ENCODE results near the gene KRT39.

DNA sequence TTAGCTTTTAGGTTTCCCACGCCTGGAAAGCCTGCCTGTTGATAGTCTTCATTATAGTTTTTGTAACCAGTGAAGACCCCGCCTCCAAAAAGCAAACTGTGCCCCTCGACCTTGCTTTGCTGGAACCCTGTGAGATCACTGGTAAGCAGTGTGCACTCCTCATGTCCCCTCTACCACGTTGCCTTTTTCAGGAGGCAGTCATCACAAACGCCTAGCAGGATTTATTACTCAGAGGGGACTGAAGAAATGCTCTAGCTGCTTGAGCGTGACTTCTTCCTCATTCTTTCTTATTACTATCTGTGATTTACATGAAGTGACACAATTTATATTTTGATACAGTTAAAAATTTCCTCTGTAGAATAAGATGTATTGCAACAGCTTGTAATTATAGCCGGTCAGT, 48.7 kb upstream of the KRT39 start:
- no peak for TF ChIP-seq POLR2A (IDR thresholded peaks at IDR 0.05)
- TF ChIP-seq, protein P1, sequence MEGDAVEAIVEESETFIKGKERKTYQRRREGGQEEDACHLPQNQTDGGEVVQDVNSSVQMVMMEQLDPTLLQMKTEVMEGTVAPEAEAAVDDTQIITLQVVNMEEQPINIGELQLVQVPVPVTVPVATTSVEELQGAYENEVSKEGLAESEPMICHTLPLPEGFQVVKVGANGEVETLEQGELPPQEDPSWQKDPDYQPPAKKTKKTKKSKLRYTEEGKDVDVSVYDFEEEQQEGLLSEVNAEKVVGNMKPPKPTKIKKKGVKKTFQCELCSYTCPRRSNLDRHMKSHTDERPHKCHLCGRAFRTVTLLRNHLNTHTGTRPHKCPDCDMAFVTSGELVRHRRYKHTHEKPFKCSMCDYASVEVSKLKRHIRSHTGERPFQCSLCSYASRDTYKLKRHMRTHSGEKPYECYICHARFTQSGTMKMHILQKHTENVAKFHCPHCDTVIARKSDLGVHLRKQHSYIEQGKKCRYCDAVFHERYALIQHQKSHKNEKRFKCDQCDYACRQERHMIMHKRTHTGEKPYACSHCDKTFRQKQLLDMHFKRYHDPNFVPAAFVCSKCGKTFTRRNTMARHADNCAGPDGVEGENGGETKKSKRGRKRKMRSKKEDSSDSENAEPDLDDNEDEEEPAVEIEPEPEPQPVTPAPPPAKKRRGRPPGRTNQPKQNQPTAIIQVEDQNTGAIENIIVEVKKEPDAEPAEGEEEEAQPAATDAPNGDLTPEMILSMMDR (IDR thresholded peaks at IDR 0.05) = no peak
- TF ChIP-seq EP300 (IDR thresholded peaks at IDR 0.05) = no peak
